GM10248 (cell line): Measurements from ENCODE around the gene DUS4L.

Source experiments
- CTCF ChIA-PET: fragments of 300-600 bp; sonication (Branson Sonifier 250); formaldehyde crosslinking; extraction: SDS; loops from one replicate; lab custom pipeline; 2021; ENCODE audit warnings: antibody characterized with exemption; lab: Yijun Ruan, JAX
- POLR2A ChIA-PET: fragments of 350-650 bp; sonication (Branson Sonifier 250); formaldehyde crosslinking; extraction: SDS; loops from one replicate; lab custom pipeline; 2020; ENCODE audit warnings: antibody characterized with exemption; lab: Yijun Ruan, JAX
- DNase-seq: peaks from one replicate; pipeline ENCODE4 v3.0.0; 2012; ENCODE audit errors: extremely low spot score
- CTCF ChIP-seq: IDR thresholded peaks from 2 replicates; pipeline ENCODE4 v1.5.1; 2012; ENCODE audit warnings: mild to moderate bottlenecking, low read depth; ENCODE audit errors: extremely low read depth, missing control alignments, control extremely low read depth

DUS4L gene

GRCh38 chr7:107609811-107610261 lies 46.1 kb downstream of the DUS4L start:
- DNase-seq = no peak
- no peak for TF ChIP-seq CTCF
- ChIA-PET CTCF (interaction anchor here (2.0 kb wide), 1 partner anchor 9 kb away, joined by 5 read pairs; no protein-coding TSS in a partner anchor), POLR2A (no interaction called here)

- no peak for TF ChIP-seq CTCF
- ChIA-PET CTCF (interaction anchor here (0.8 to 2.0 kb wide), 2 partner anchors 9 to 13 kb away, joined by 3 to 5 read pairs; no protein-coding TSS in a partner anchor), POLR2A (no interaction called here)
- no peak for DNase-seq
Observed at GRCh38 chr7:107610323-107610722, 46.6 kb downstream of the DUS4L start.

DNA sequence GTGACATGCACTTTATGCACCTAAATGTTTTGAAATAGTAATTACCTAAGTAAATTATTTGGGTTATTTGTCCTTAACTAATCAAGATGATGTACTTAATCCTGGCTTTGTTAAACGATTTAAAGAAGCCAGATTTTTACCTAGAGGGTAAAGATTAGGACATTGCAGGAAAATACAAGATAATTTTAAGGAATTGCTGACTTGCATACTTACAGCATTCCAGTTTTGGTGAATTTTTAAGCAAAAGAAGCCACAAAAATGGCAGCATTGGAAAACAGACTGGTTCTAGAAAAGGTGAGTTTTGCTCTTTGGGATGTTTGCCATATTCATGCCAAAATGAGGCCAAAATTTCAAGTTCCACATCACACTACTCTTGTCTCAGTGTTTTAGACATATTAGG lies 49.7 kb downstream of the DUS4L start:
- ChIA-PET POLR2A (no interaction called here), CTCF (no interaction called here)
- TF ChIP-seq CTCF = no peak
- DNase-seq = no peak

DNA sequence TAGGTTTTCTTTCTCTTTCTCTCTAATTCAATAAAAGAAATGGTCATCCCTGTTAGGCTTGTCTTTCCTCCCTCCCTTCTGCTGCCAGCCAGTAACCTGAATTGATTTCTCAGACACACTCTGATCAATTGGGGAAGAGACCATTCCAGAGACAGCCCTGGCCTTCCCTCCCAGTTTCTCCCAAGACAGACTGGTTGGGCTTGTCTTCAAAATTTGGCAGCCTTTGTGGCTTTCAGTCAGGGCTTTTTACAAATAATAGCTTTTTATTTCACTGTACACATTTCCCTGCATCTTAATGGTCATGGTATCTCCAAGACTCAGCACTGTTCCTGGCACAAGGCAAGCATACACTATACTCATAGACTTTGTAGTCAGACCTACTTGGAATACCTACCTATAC lies 50.2 kb downstream of the DUS4L start:
- DNase-seq = no peak
- ChIA-PET CTCF (no interaction called here), POLR2A (no interaction called here)
- TF ChIP-seq CTCF = no peak

DNA sequence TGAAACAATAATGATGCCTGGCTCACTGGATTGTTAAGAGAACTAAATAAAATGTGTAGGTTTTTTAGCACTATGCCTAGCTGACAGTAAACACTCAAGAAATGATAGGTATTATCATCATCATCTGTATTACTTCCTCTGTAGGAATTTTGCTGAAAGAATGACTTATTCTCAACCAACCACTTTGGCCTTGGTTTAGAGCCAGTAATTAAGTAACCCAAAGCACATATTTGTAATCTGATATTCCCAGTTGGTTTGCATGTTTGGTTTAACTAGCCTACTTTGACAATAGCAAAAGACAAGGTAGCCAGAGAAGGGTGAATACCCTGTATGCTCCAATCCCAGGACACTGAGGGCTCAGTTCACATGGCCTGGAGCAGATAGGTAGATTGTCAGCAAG lies 50.7 kb downstream of the DUS4L start:
- TF ChIP-seq CTCF = no peak
- DNase-seq = no peak
- CTCF ChIA-PET = no interaction called here
- POLR2A ChIA-PET = no interaction called here

DNA sequence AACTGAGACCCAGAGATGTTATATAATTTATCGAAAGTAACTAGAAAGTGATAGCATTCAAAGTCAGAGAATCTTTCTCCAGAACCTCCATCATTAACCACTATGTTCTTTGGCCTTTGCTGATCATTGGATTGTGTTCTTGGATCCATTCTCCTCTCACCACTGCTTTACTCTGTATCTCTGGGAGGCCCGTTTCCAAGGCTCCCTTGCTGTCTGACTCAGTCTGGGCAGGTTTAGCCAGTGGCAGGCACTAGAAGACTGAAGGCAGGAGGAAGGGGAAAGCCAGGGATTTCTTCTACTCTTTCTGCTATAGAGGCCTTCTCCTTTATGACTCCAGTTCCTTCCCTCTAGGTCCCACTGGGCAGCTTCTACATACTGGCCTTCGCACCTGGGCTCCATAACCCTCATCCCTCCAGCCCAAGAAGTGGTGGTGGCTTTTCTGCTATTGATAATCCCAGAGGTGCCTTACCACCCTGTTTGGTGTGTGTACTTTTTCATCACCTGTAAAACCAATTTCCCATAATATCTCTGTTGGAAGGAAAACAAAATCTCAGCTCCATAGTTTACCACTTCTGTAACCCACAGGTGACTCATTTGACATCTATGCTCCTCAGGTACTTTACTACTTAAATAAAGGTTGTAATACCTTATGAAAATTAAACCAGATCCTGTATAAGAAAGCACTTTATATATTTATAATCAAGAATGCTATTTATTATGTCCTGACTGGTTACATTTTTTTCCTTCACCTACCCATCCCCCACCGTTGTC lies 52.3 kb downstream of the DUS4L start:
- POLR2A ChIA-PET = no interaction called here
- no peak for TF ChIP-seq CTCF
- DNase-seq = no peak
- CTCF ChIA-PET = interaction anchor here (1.0 kb wide), 1 partner anchor 10 kb away, joined by 3 read pairs; no protein-coding TSS in a partner anchor
